NCI-H446 treated with DMSO at 0.1 percent for 48 hours (cell line): ENCODE data around the gene KLK4.
"Not testable (repeated sequence)": the region's sequence is repeated elsewhere in the genome, so short reads cannot be mapped to it uniquely, and the experiment has no call there.

Experiments
- DNase-seq: peaks from one replicate; lab custom pipeline; 2025; lab: John Stamatoyannopoulos, UW

Gene KLK4

GRCh38 chr19:50912727-50913716, 1.8 kb upstream of the KLK4 start:
- no peak for DNase-seq

- no peak for DNase-seq
These were observed 956 bp upstream of the KLK4 start for GRCh38 chr19:50912102-50912599.

- no peak for DNase-seq
These were observed 473 bp downstream of the KLK4 start for GRCh38 chr19:50910722-50911121.

- no peak for DNase-seq
These were observed 1.7 kb downstream of the KLK4 start for GRCh38 chr19:50909240-50910070.

- no peak for DNase-seq
These were observed 2.9 kb downstream of the KLK4 start for GRCh38 chr19:50908336-50908735.

GRCh38 chr19:50906217-50906616, 5.0 kb downstream of the KLK4 start:
- DNase-seq, result no peak

- no peak for DNase-seq
These were observed 8.6 kb downstream of the KLK4 start for GRCh38 chr19:50902640-50903039.

GRCh38 chr19:50899569-50899968, 11.6 kb downstream of the KLK4 start:
- no peak for DNase-seq

- DNase-seq, result no peak
These were observed 13.2 kb downstream of the KLK4 start for GRCh38 chr19:50898018-50898417.

- DNase-seq, result no peak
These were observed 13.6 kb downstream of the KLK4 start for GRCh38 chr19:50897612-50898011.

- no peak for DNase-seq
These were observed 14.0 kb downstream of the KLK4 start for GRCh38 chr19:50897191-50897607.

GRCh38 chr19:50896591-50897190, 14.5 kb downstream of the KLK4 start:
- DNase-seq, result no peak

GRCh38 chr19:50896089-50896590, 15.1 kb downstream of the KLK4 start:
- not testable (repeated sequence) for DNase-seq

- no peak for DNase-seq
These were observed 16.5 kb downstream of the KLK4 start for GRCh38 chr19:50894478-50895356.

- no peak for DNase-seq
These were observed 18.0 kb downstream of the KLK4 start for GRCh38 chr19:50893047-50893736.

GRCh38 chr19:50891253-50891625, 20.0 kb downstream of the KLK4 start:
- DNase-seq, result no peak

GRCh38 chr19:50890422-50891252, 20.6 kb downstream of the KLK4 start:
- no peak for DNase-seq

- DNase-seq, result no peak
These were observed 21.6 kb downstream of the KLK4 start for GRCh38 chr19:50889638-50890037.

- no peak for DNase-seq
These were observed 29.0 kb downstream of the KLK4 start for GRCh38 chr19:50882188-50882587.

GRCh38 chr19:50880241-50880640, 31.0 kb downstream of the KLK4 start:
- DNase-seq, result no peak
